HuH-7 (cell line): ENCODE measurements around the gene EIF1.

Source experiments
- DNase-seq: peaks from one replicate; pipeline ENCODE4 v3.0.0; 2011; ENCODE audit warnings: low spot score

The EIF1 gene

GRCh38 chr17:41736983-41737679, 48.4 kb downstream of the EIF1 start:
- no peak for DNase-seq

GRCh38 chr17:41737680-41738023, 49.0 kb downstream of the EIF1 start:
- no peak for DNase-seq

GRCh38 chr17:41738077-41738800, 49.6 kb downstream of the EIF1 start:
- DNase-seq = peak; percentile 98

GRCh38 chr17:41738801-41739112, 50.1 kb downstream of the EIF1 start:
- no peak for DNase-seq

- no peak for DNase-seq
Measured at GRCh38 chr17:41739661-41740352, 51.1 kb downstream of the EIF1 start.

GRCh38 chr17:41740506-41740905, 51.8 kb downstream of the EIF1 start:
- no peak for DNase-seq

- DNase-seq = no peak
Measured at GRCh38 chr17:41741709-41742108, 53.0 kb downstream of the EIF1 start.
